Measurements from ENCODE around the gene GPR15LG.
"Not testable (repeated sequence)": the region's sequence is repeated elsewhere in the genome, so short reads cannot be mapped to it uniquely, and the experiment has no call there.

The GPR15LG gene

GRCh38 chr10:84179059-84179710, 5.6 kb downstream of the GPR15LG start:
- CTCF ChIA-PET, result interaction anchor here (0.7 kb wide), 1 partner anchor 9 kb away, joined by 3 read pairs; no protein-coding TSS in a partner anchor
- Histone ChIP-seq H3K4me3 (ENCODE audit: low read depth, low read length) (no peak overlapping the region), H3K4me1 (ENCODE audit: control insufficient read depth, insufficient read depth, low read length) (no peaks in the 10 kb centered on the region), H3K36me3 (ENCODE audit: control insufficient read depth in 2 of 2, insufficient read depth in 1 of 2, low read length in 2 of 2) (no peaks in the 10 kb centered on the region), H3K27ac (ENCODE audit: extremely low read depth, low read depth, low read length) (no peak overlapping the region), H3K9me3 (ENCODE audit: control insufficient read depth, insufficient read depth, low read depth, low read length) (no peaks in the 10 kb centered on the region)
- TF ChIP-seq FEZF1 (tag by site-specific recombination; IDR thresholded peaks at IDR 0.05), result no peak
- no peak for TF ChIP-seq ZNF776 (tag by site-specific recombination; IDR thresholded peaks at IDR 0.05; ENCODE audit: borderline replicate concordance)
- TF ChIP-seq ZEB2 (tag by site-specific recombination; IDR thresholded peaks at IDR 0.05), result no peak
- no peak for TF ChIP-seq MZF1 (tag by site-specific recombination; IDR thresholded peaks at IDR 0.05; ENCODE audit: borderline replicate concordance)
- TF ChIP-seq PRDM10 (tag by site-specific recombination; IDR thresholded peaks at IDR 0.05), result no peak
- TF ChIP-seq ZNF623 (tag by site-specific recombination; IDR thresholded peaks at IDR 0.05), result no peak
- no peak for TF ChIP-seq KLF16 (tag by site-specific recombination; IDR thresholded peaks at IDR 0.05)
- POLR2A ChIA-PET, result no interaction called here

- H3K27ac ChIP-seq (ENCODE audit: extremely low read depth, low read depth, low read length); POLR2A ChIA-PET; H3K4me3 ChIP-seq (ENCODE audit: low read depth, low read length); H3K36me3 ChIP-seq (ENCODE audit: control insufficient read depth in 2 of 2, insufficient read depth in 1 of 2, low read length in 2 of 2); H3K4me1 ChIP-seq (ENCODE audit: control insufficient read depth, insufficient read depth, low read length); H3K9me3 ChIP-seq (ENCODE audit: control insufficient read depth, insufficient read depth, low read depth, low read length); CTCF ChIA-PET: not testable (repeated sequence)
- peak; percentile 26; the same call in 1 of the 2 replicates for TF ChIP-seq ZNF140 (tag by site-specific recombination; IDR thresholded peaks at IDR 0.05)
Measured at GRCh38 chr10:84180386-84180785, 6.8 kb downstream of the GPR15LG start.

- ChIA-PET CTCF (no interaction called here), POLR2A (no interaction called here)
- TF ChIP-seq ZNF600 (tag by site-specific recombination; IDR thresholded peaks at IDR 0.05) (no peak), ZBTB17 (tag by site-specific recombination; IDR thresholded peaks at IDR 0.05) (no peak), KLF10 (tag by site-specific recombination; IDR thresholded peaks at IDR 0.05) (no peak), HOXC10 (CRISPR knock-in tag; IDR thresholded peaks at IDR 0.05) (no peak), ZNF292 (tag by site-specific recombination; IDR thresholded peaks at IDR 0.05; ENCODE audit: borderline replicate concordance, low read depth) (no peak), ZNF610 (tag by site-specific recombination; IDR thresholded peaks at IDR 0.05; ENCODE audit: borderline replicate concordance) (no peak), ZXDB (tag by site-specific recombination; IDR thresholded peaks at IDR 0.05) (no peak), ZNF558 (tag by site-specific recombination; IDR thresholded peaks at IDR 0.05) (no peak), ZNF747 (tag by site-specific recombination; IDR thresholded peaks at IDR 0.05) (no peak), ZNF624 (tag by site-specific recombination; IDR thresholded peaks at IDR 0.05) (no peak), BCL11A (tag by site-specific recombination; IDR thresholded peaks at IDR 0.05; ENCODE audit: low read depth) (no peak), ZNF654 (tag by site-specific recombination; IDR thresholded peaks at IDR 0.05; ENCODE audit: low read depth) (no peak), ZNF510 (tag by site-specific recombination; IDR thresholded peaks at IDR 0.05; ENCODE audit: insufficient replicate concordance) (no peak), ZNF658 (tag by site-specific recombination; IDR thresholded peaks at IDR 0.05) (no peak), ZFP3 (tag by site-specific recombination; IDR thresholded peaks at IDR 0.05; ENCODE audit: low read depth) (no peak), REPIN1 (tag by site-specific recombination; IDR thresholded peaks at IDR 0.05; ENCODE audit: low read depth) (no peak), PRDM1 (tag by site-specific recombination; IDR thresholded peaks at IDR 0.05) (no peak), ZBTB26 (tag by site-specific recombination; optimal IDR thresholded peaks at IDR 0.05) (no peak)
- TF ChIP-seq, protein P1, sequence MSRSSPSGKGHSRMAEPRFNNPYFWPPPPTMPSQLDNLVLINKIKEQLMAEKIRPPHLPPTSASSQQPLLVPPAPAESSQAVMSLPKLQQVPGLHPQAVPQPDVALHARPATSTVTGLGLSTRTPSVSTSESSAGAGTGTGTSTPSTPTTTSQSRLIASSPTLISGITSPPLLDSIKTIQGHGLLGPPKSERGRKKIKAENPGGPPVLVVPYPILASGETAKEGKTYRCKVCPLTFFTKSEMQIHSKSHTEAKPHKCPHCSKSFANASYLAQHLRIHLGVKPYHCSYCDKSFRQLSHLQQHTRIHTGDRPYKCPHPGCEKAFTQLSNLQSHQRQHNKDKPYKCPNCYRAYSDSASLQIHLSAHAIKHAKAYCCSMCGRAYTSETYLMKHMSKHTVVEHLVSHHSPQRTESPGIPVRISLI (tag by site-specific recombination; IDR thresholded peaks at IDR 0.05), result no peak
- TF ChIP-seq, protein P2, sequence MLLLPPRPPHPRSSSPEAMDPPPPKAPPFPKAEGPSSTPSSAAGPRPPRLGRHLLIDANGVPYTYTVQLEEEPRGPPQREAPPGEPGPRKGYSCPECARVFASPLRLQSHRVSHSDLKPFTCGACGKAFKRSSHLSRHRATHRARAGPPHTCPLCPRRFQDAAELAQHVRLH (tag by site-specific recombination; IDR thresholded peaks at IDR 0.05), result no peak
- no peak overlapping the region for H3K27ac ChIP-seq (ENCODE audit: extremely low read depth, low read depth, low read length)
- no peaks in the 10 kb centered on the region for H3K36me3 ChIP-seq (ENCODE audit: control insufficient read depth in 2 of 2, insufficient read depth in 1 of 2, low read length in 2 of 2)
- H3K4me3 ChIP-seq (ENCODE audit: low read depth, low read length), result no peak overlapping the region
- H3K4me1 ChIP-seq (ENCODE audit: control insufficient read depth, insufficient read depth, low read length), result no peaks in the 10 kb centered on the region
- H3K9me3 ChIP-seq (ENCODE audit: control insufficient read depth, insufficient read depth, low read depth, low read length), result no peaks in the 10 kb centered on the region
Measured at GRCh38 chr10:84181631-84182030, 8.0 kb downstream of the GPR15LG start.

Measured in HEK293 (cell line).